Measurements from ENCODE around the gene GSS. TPM values are rescaled to one million over a fixed set of nuclear protein-coding genes. Genes with fewer than 3 reads are reported as not detected.

GSS gene
- polyA plus RNA-seq, 3 donors: 30.4 to 52.9 (median 34.0) TPM

- Mint-ChIP-seq H3K27me3 (ENCODE audit: low read depth in 3 of 3) (peaks cover 0 to 2% (median 0%) of the 10 kb centered on the region in 3 donors), H3K4me3 (no peak overlapping the region), H3K4me1 (peaks cover 16% of the 10 kb centered on the region), H3K27ac (no peak overlapping the region), H3K36me3 (peaks cover 41 to 74% of the 10 kb centered on the region in 2 donors), H3K9me3 (no peaks in the 10 kb centered on the region)
- Histone ChIP-seq H3K9ac (ENCODE audit: insufficient read depth, low read length, poor library complexity, severe bottlenecking) (no peak overlapping the region), H2AFZ (ENCODE audit: insufficient read depth, low read depth, low read length, poor library complexity, severe bottlenecking) (no peak overlapping the region), H3K4me1 (ENCODE audit: control insufficient read depth in 1 of 2, insufficient read depth in 2 of 2, low read length in 2 of 2) (peaks cover 13% of the 10 kb centered on the region in 2 donors), H3K36me3 (replicated peaks in 1 of 2; ENCODE audit: control insufficient read depth in 1 of 2, insufficient read depth in 2 of 2, low read length in 2 of 2) (peaks cover 32 to 69% of the 10 kb centered on the region in 2 donors), H3K79me2 (ENCODE audit: insufficient read depth, low read length) (peaks cover 22% of the 10 kb centered on the region), H4K20me1 (ENCODE audit: insufficient read depth, low read length) (no peaks in the 10 kb centered on the region), H3K27me3 (ENCODE audit: control insufficient read depth in 2 of 2, insufficient read depth in 2 of 2, low read length in 2 of 2) (no peaks in the 10 kb centered on the region), H3K27ac (ENCODE audit: low read depth in 1 of 2, low read length in 2 of 2) (no peak overlapping the region), H3K4me3 (replicated peaks in 1 of 3; ENCODE audit: low read depth in 2 of 3, low read length in 3 of 3) (no peak overlapping the region), H3K4me2 (replicated peaks; ENCODE audit: extremely low read depth, low read length, poor library complexity, severe bottlenecking) (no peak overlapping the region), H3K9me3 (replicated peaks in 1 of 2; ENCODE audit: control insufficient read depth in 1 of 2, insufficient read depth in 1 of 2, low read length in 2 of 2) (no peaks in the 10 kb centered on the region)
- intact Hi-C loops (cut with micrococcal nuclease): no loop called here
- no peak for DNase-seq
- WGBS (ENCODE audit: insufficient coverage): no CpG with 5 or more reads among the region's 3 CpGs
- no peak for TF ChIP-seq CTCF (IDR thresholded peaks at IDR 0.05)
These were observed 69.5 kb downstream of the GSS start for GRCh38 chr20:34886122-34886521.

- Histone ChIP-seq H3K4me3 (replicated peaks in 1 of 3; ENCODE audit: low read depth in 2 of 3, low read length in 3 of 3) (no peak overlapping the region), H3K27me3 (ENCODE audit: control insufficient read depth in 2 of 2, insufficient read depth in 2 of 2, low read length in 2 of 2) (no peaks in the 10 kb centered on the region), H3K9ac (ENCODE audit: insufficient read depth, low read length, poor library complexity, severe bottlenecking) (no peak overlapping the region), H3K9me3 (replicated peaks in 1 of 2; ENCODE audit: control insufficient read depth in 1 of 2, insufficient read depth in 1 of 2, low read length in 2 of 2) (no peaks in the 10 kb centered on the region), H4K20me1 (ENCODE audit: insufficient read depth, low read length) (peaks cover 6% of the 10 kb centered on the region), H3K27ac (ENCODE audit: low read depth in 1 of 2, low read length in 2 of 2) (no peak overlapping the region), H3K4me2 (replicated peaks; ENCODE audit: extremely low read depth, low read length, poor library complexity, severe bottlenecking) (no peak overlapping the region), H3K79me2 (ENCODE audit: insufficient read depth, low read length) (peaks cover 30% of the 10 kb centered on the region), H3K4me1 (ENCODE audit: control insufficient read depth in 1 of 2, insufficient read depth in 2 of 2, low read length in 2 of 2) (no peaks in the 10 kb centered on the region), H3K36me3 (replicated peaks in 1 of 2; ENCODE audit: control insufficient read depth in 1 of 2, insufficient read depth in 2 of 2, low read length in 2 of 2) (peaks cover 32 to 69% of the 10 kb centered on the region in 2 donors), H2AFZ (ENCODE audit: insufficient read depth, low read depth, low read length, poor library complexity, severe bottlenecking) (no peak overlapping the region)
- no peak for TF ChIP-seq CTCF (IDR thresholded peaks at IDR 0.05)
- intact Hi-C loops (cut with micrococcal nuclease): no loop called here
- Mint-ChIP-seq H3K36me3 (peaks cover 39 to 72% of the 10 kb centered on the region in 2 donors), H3K27ac (no peak overlapping the region), H3K27me3 (ENCODE audit: low read depth in 3 of 3) (peaks cover 0 to 2% (median 0%) of the 10 kb centered on the region in 3 donors), H3K4me3 (no peak overlapping the region), H3K4me1 (peaks cover 6% of the 10 kb centered on the region), H3K9me3 (no peaks in the 10 kb centered on the region)
- WGBS (ENCODE audit: insufficient coverage): no CpG with 5 or more reads among the region's 1 CpG
- no peak for DNase-seq
These were observed 71.3 kb downstream of the GSS start for GRCh38 chr20:34884260-34884659.

Measured in CD14-positive monocyte (primary cell).